Astrocyte (in vitro differentiated cells and primary cell): ENCODE results near the gene HTT-AS. TPM values are rescaled to one million over a fixed set of nuclear protein-coding genes. Genes with fewer than 3 reads are reported as not detected.

Experiments
- DNase-seq: peaks from one replicate; pipeline ENCODE4 v3.0.0-alpha.2; 2010; ENCODE audit warnings: low read depth
- FAIRE-seq: peaks from 2 replicates; lab custom pipeline; 2011; peaks lifted over from hg19 to GRCh38; lab: Jason Lieb, UNC
- H2AFZ ChIP-seq: 2 replicates; pipeline ENCODE4 v1.6.0; 2012; ENCODE audit warnings: low read depth, low read length, inconsistent platforms
- H3K27ac ChIP-seq: 2 replicates; pipeline ENCODE4 v1.5.1; 2011; ENCODE audit warnings: low read depth, low read length, inconsistent platforms
- H3K27me3 ChIP-seq: 2 replicates; pipeline ENCODE4 v1.6.0; 2011; ENCODE audit warnings: low read length, inconsistent platforms; ENCODE audit not compliant: insufficient read depth
- H3K36me3 ChIP-seq: 2 replicates; pipeline ENCODE4 v1.5.1; 2011; ENCODE audit warnings: low read length, inconsistent platforms; ENCODE audit not compliant: insufficient read depth
- H3K4me1 ChIP-seq: 2 replicates; pipeline ENCODE4 v1.5.1; 2011; ENCODE audit warnings: low read length, inconsistent platforms; ENCODE audit not compliant: insufficient read depth
- H3K4me2 ChIP-seq: 2 replicates; pipeline ENCODE4 v1.6.0; 2012; ENCODE audit warnings: low read length, inconsistent platforms
- H3K4me3 ChIP-seq: 2 replicates; pipeline ENCODE4 v1.5.1; 2011; ENCODE audit warnings: low read depth, mild to moderate bottlenecking, low read length, inconsistent platforms; ENCODE audit not compliant: insufficient read depth
- H3K79me2 ChIP-seq: 2 replicates; pipeline ENCODE4 v1.6.0; 2012; ENCODE audit warnings: mild to moderate bottlenecking, low read length, inconsistent platforms; ENCODE audit not compliant: insufficient read depth
- H3K9ac ChIP-seq: 2 replicates; pipeline ENCODE4 v1.6.0; 2012; ENCODE audit warnings: mild to moderate bottlenecking, low read length, inconsistent platforms
- H3K9me3 ChIP-seq: 2 replicates; pipeline ENCODE4 v1.5.1; 2012; ENCODE audit warnings: low read depth, mild to moderate bottlenecking, low read length, inconsistent platforms; ENCODE audit not compliant: insufficient read depth
- H4K20me1 ChIP-seq: 2 replicates; pipeline ENCODE4 v1.6.0; 2012; ENCODE audit warnings: low read length, inconsistent platforms; ENCODE audit not compliant: insufficient read depth
- H3K27ac Mint-ChIP-seq: one replicate; pipeline ENCODE4 v1.8.0; 2021; ENCODE audit warnings: mild to moderate bottlenecking, mixed read lengths; ENCODE audit not compliant: unreplicated experiment
- H3K27me3 Mint-ChIP-seq: one replicate; pipeline ENCODE4 v1.8.0; 2021; ENCODE audit warnings: low read depth, mixed read lengths; ENCODE audit not compliant: unreplicated experiment
- H3K36me3 Mint-ChIP-seq: one replicate; pipeline ENCODE4 v1.8.0; 2021; ENCODE audit warnings: low read depth, mixed read lengths; ENCODE audit not compliant: unreplicated experiment
- H3K4me1 Mint-ChIP-seq: one replicate; pipeline ENCODE4 v1.8.0; 2021; ENCODE audit warnings: low read depth, mixed read lengths; ENCODE audit not compliant: unreplicated experiment
- H3K4me3 Mint-ChIP-seq: one replicate; pipeline ENCODE4 v1.8.0; 2021; ENCODE audit warnings: mild to moderate bottlenecking, moderate library complexity, mixed read lengths; ENCODE audit not compliant: unreplicated experiment
- H3K9me3 Mint-ChIP-seq: one replicate; pipeline ENCODE4 v1.8.0; 2021; ENCODE audit warnings: mild to moderate bottlenecking, mixed read lengths; ENCODE audit not compliant: unreplicated experiment
- EZH2 ChIP-seq: IDR thresholded peaks from 2 replicates; pipeline ENCODE4 v1.6.1; 2012; ENCODE audit warnings: mild to moderate bottlenecking, low read length, inconsistent platforms; ENCODE audit not compliant: insufficient read depth
- total RNA-seq: library from RNA; stranded (reverse); gene quantifications from 2 replicates; pipeline ENCODE4 v1.2.1, GENCODE V29; 2021
- TF ChIP-seq, protein P1 (sequence below): IDR thresholded peaks from 2 replicates; pipeline ENCODE4 v1.5.1; 2011; ENCODE audit warnings: low read depth, mild to moderate bottlenecking, inconsistent platforms, low read length, moderate library complexity; ENCODE audit not compliant: insufficient read depth

The HTT-AS gene
- total RNA-seq, 1 donor from 2014 or later: not detected

DNA sequence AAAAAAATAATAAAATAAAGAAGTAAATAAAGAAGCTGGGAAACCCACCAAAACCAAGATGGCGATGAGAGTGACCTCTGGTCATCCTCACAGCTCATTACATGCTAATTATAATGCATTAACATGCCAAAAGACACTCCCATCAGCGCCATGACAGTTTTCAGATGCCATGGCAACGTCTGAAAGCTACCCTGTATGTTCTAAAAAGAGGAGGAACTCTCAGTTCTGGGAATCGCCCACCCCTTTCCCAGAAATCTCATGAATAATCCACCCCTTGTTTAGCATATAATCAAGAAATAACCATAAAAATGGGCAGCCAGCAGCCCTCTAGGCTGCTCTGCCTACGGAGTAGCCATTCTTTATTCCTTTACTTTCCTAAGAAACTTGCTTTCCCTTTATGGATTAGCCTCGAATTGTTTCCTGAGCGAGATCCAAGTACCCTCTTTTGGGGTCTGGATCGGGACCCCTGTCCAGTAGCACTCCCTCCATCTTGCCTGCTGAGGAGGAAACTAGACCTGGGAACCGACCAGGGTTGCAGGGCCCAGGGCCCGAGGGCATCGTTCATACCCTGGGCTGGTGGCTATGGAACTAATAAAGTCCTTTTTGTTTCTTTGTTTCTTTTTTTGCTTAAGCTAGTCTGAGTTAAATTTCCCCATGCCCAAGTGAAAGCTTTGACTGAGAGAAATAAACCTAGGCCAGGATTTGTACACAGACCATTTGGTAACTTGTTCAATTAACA lies 30.9 kb downstream of the HTT-AS start:
- Mint-ChIP-seq H3K9me3 (no peaks in the 10 kb centered on the region), H3K27ac (peak overlapping the region; percentile 14), H3K27me3 (peaks cover 21% of the 10 kb centered on the region), H3K4me1 (no peaks in the 10 kb centered on the region), H3K36me3 (peaks cover 2% of the 10 kb centered on the region), H3K4me3 (no peak overlapping the region)
- FAIRE-seq: no peak
- no peaks in the 10 kb centered on the region for H3K27me3 ChIP-seq
- H3K79me2 ChIP-seq: no peaks in the 10 kb centered on the region
- no peak overlapping the region for H3K4me3 ChIP-seq
- no peaks in the 10 kb centered on the region for H4K20me1 ChIP-seq
- TF ChIP-seq EZH2: no peak
- TF ChIP-seq, protein P1, sequence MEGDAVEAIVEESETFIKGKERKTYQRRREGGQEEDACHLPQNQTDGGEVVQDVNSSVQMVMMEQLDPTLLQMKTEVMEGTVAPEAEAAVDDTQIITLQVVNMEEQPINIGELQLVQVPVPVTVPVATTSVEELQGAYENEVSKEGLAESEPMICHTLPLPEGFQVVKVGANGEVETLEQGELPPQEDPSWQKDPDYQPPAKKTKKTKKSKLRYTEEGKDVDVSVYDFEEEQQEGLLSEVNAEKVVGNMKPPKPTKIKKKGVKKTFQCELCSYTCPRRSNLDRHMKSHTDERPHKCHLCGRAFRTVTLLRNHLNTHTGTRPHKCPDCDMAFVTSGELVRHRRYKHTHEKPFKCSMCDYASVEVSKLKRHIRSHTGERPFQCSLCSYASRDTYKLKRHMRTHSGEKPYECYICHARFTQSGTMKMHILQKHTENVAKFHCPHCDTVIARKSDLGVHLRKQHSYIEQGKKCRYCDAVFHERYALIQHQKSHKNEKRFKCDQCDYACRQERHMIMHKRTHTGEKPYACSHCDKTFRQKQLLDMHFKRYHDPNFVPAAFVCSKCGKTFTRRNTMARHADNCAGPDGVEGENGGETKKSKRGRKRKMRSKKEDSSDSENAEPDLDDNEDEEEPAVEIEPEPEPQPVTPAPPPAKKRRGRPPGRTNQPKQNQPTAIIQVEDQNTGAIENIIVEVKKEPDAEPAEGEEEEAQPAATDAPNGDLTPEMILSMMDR: no peak
- no peaks in the 10 kb centered on the region for H3K36me3 ChIP-seq
- no peak for DNase-seq
- peaks cover 9% of the 10 kb centered on the region for H3K4me1 ChIP-seq
- no peak overlapping the region for H2AFZ ChIP-seq
- H3K27ac ChIP-seq: no peak overlapping the region
- H3K9me3 ChIP-seq: no peaks in the 10 kb centered on the region
- H3K4me2 ChIP-seq: no peak overlapping the region
- H3K9ac ChIP-seq: no peak overlapping the region

- DNase-seq (no peak), FAIRE-seq (no peak)
- H4K20me1 ChIP-seq: no peaks in the 10 kb centered on the region
- Mint-ChIP-seq H3K4me3 (peak overlapping the region; percentile 34), H3K36me3 (peaks cover 2% of the 10 kb centered on the region), H3K27ac (no peak overlapping the region), H3K9me3 (no peaks in the 10 kb centered on the region), H3K27me3 (peaks cover 23% of the 10 kb centered on the region), H3K4me1 (no peaks in the 10 kb centered on the region)
- TF ChIP-seq, protein P1: no peak
- no peak for TF ChIP-seq EZH2
- H3K4me3 ChIP-seq: peak overlapping the region; percentile 43
- peak overlapping the region; percentile 78 for H3K4me2 ChIP-seq
- no peak overlapping the region for H3K27ac ChIP-seq
- no peaks in the 10 kb centered on the region for H3K9me3 ChIP-seq
- peak overlapping the region; percentile 85 for H2AFZ ChIP-seq
- H3K79me2 ChIP-seq: no peaks in the 10 kb centered on the region
- H3K27me3 ChIP-seq: no peaks in the 10 kb centered on the region
- H3K4me1 ChIP-seq: peaks cover 9% of the 10 kb centered on the region
- H3K36me3 ChIP-seq: no peaks in the 10 kb centered on the region
- peak overlapping the region; percentile 27 for H3K9ac ChIP-seq
Measured at GRCh38 chr4:3042226-3042625, 32.1 kb downstream of the HTT-AS start.
